Ovary (tissue), 9 donors: ENCODE measurements around the gene MCU. TPM values are rescaled to one million over a fixed set of nuclear protein-coding genes. Genes with fewer than 3 reads are reported as not detected.
"Not testable (repeated sequence)": the region's sequence is repeated elsewhere in the genome, so short reads cannot be mapped to it uniquely, and the experiment has no call there.

Experiments
- DNase-seq, 5 donors: peaks; one replicate each; pipeline ENCODE4 v3.0.0-alpha.2; 2019 to 2020
- H3K27ac ChIP-seq, 2 donors: fragments of 200-600 bp; one replicate each; pipeline versions ENCODE4 v1.5.1 to v1.8.0; 2019 to 2022
- H3K27me3 ChIP-seq: fragments of 200-600 bp; one replicate; pipeline ENCODE4 v1.8.0; 2022
- H3K36me3 ChIP-seq: fragments of 200-600 bp; sonication (generic); one replicate; pipeline ENCODE4 v1.5.1; 2019
- H3K4me1 ChIP-seq: one replicate; pipeline ENCODE4 v1.8.1; 2013; ENCODE audit warnings: mild to moderate bottlenecking, moderate library complexity; ENCODE audit not compliant: insufficient read depth
- H3K4me3 ChIP-seq: fragments of 200-600 bp; sonication (generic); one replicate; pipeline ENCODE4 v1.5.1; 2017
- H3K9me3 ChIP-seq, 2 donors: fragments of 200-600 bp in 1 of 2; sonication (generic) in 1 of 2; one replicate each; pipeline versions ENCODE4 v1.5.1 to v1.8.1; 2013 to 2019; ENCODE audit warnings: mild to moderate bottlenecking in 1 of 2, moderate library complexity in 1 of 2
- EP300 ChIP-seq: sonication (generic); formaldehyde crosslinking; IDR thresholded peaks from one replicate; pipeline ENCODE4 v1.6.1; 2017; ENCODE audit warnings: antibody characterized with exemption
- POLR2A ChIP-seq: fragments of 450-650 bp; IDR thresholded peaks from one replicate; pipeline ENCODE4 v1.6.1; 2017; ENCODE audit warnings: antibody characterized with exemption, mild to moderate bottlenecking, moderate library complexity
- WGBS, 3 donors: extraction: QIAGEN DNeasy Blood & Tissue Kit in 1 of 3; methylation state at CpG; one replicate each; pipeline versions ENCODE4 v1.1.5 to v1.1.7; 2013 to 2017; 5-methylcytosine and 5-hydroxymethylcytosine counted together
- intact Hi-C, 4 donors: fragments of 100-400 bp; cut with DNase I; formaldehyde crosslinking; loops; one replicate each; pipeline versions ENCODE4 v1.11.0 to v1.15.1; 2022 to 2023
- polyA plus RNA-seq, 2 donors: library from polyadenylated mRNA; stranded (reverse); fragments of 200-250 nt in 1 of 2; fragments of 350-450 nt in 1 of 2; fragmentation: Illumina TruSeq in 1 of 2; extraction: RNeasy Lipid Tissue Mini Kit (QIAGEN cat#74804) in 1 of 2; gene quantifications; one replicate each; pipeline ENCODE4 v1.2.3, GENCODE V29; 2013 to 2014
- total RNA-seq, 7 donors: library from RNA; depleted of rRNA in 2 of 7; stranded (reverse); fragments of >200 nt in 2 of 7; fragmentation: NEBNext Ultra II Directional in 3 of 7; extraction: Animal tissue kit (Norgen Biotek cat#: 25700) in 3 of 7; gene quantifications; one replicate each; pipeline versions ENCODE4 v1.1.0 to v1.2.4, GENCODE V29; 2016 to 2023
- TF ChIP-seq, protein P1 (sequence below), 3 donors: fragments of 450-650 bp in 2 of 3; fragments of 200-600 bp in 1 of 3; IDR thresholded peaks; one replicate each; pipeline versions ENCODE4 v1.5.1 to v1.8.0; 2016 to 2022; ENCODE audit warnings: antibody characterized with exemption in 3 of 3, mild to moderate bottlenecking in 1 of 3
- donor health status: DM: no; HTN: no; CAD: no; lungs with moderate emphysema.
- donor health status: DM: no; HTN: no; CAD: no.
- donor health status: Bipolar disorder and iron deficiency.
- donor health status: DM: yes; HTN: yes; CAD: no.
- donor health status: DM: no; HTN: no; CAD: no.
- donor health status: DM: yes; HTN: yes; CAD: no.

The MCU gene
- total and polyA plus RNA-seq, 9 donors, result 10.3 to 27.1 (median 12.8) TPM

DNA sequence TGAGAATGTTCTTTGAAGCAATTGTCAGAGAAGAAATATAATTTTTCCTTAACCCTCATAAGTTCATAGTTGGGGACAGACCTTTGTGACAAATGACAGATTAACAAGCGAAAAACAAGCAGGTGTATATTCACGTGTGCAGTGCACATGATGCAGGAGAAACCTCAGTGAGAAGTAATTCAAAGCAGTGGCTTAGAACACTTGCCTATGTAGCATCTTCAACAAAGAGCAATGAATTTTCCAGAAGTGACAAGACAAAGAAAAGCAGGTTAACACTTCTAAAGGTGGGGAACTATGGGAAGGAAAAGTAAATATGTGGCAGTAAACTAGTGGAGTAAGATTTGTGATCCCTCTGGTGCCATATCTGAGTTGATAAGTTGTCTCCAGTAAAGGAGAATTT lies 65.8 kb downstream of the MCU start:
- H3K27me3 ChIP-seq, result no peaks in the 10 kb centered on the region
- TF ChIP-seq, protein P1, sequence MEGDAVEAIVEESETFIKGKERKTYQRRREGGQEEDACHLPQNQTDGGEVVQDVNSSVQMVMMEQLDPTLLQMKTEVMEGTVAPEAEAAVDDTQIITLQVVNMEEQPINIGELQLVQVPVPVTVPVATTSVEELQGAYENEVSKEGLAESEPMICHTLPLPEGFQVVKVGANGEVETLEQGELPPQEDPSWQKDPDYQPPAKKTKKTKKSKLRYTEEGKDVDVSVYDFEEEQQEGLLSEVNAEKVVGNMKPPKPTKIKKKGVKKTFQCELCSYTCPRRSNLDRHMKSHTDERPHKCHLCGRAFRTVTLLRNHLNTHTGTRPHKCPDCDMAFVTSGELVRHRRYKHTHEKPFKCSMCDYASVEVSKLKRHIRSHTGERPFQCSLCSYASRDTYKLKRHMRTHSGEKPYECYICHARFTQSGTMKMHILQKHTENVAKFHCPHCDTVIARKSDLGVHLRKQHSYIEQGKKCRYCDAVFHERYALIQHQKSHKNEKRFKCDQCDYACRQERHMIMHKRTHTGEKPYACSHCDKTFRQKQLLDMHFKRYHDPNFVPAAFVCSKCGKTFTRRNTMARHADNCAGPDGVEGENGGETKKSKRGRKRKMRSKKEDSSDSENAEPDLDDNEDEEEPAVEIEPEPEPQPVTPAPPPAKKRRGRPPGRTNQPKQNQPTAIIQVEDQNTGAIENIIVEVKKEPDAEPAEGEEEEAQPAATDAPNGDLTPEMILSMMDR (IDR thresholded peaks at IDR 0.05), result no peak
- no peak for TF ChIP-seq EP300
- no peak for TF ChIP-seq POLR2A
- H3K9me3 ChIP-seq, result no peaks in the 10 kb centered on the region
- intact Hi-C loops, result no loop called here
- H3K4me1 ChIP-seq, result peaks cover 5% of the 10 kb centered on the region
- 90 to 99% (median 95%) methylated on average over 2 of the region's 2 CpGs for WGBS, 3 donors
- H3K4me3 ChIP-seq, result no peak overlapping the region
- no peaks in the 10 kb centered on the region for H3K36me3 ChIP-seq
- no peak for DNase-seq
- H3K27ac ChIP-seq, result no peak overlapping the region

DNA sequence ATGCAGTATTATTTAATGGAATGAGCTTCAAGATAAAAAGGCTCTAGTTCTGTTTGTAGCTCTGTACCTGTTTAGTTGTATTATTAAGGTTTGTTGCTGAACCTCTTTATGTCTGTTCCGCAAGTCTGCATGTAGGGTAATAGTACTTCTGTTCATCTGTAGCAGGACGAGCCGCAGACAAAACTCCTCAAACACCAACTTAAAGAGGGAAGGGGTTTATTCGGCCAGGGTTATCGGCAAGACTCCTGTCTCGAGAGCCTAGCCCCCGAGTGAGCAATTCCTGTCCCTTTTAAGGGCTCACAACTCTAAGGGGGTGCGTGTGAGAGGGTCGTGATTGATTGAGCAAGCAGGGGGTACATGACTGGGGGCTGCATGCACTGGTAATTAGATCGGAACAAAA lies 67.0 kb downstream of the MCU start:
- intact Hi-C loops, H3K27ac ChIP-seq, DNase-seq, H3K4me3 ChIP-seq, H3K27me3 ChIP-seq, H3K36me3 ChIP-seq, H3K4me1 ChIP-seq, H3K9me3 ChIP-seq: not testable (repeated sequence)
- WGBS, 3 donors, result 93 to 97% (median 96%) methylated on average over 10 of the region's 10 CpGs

DNA sequence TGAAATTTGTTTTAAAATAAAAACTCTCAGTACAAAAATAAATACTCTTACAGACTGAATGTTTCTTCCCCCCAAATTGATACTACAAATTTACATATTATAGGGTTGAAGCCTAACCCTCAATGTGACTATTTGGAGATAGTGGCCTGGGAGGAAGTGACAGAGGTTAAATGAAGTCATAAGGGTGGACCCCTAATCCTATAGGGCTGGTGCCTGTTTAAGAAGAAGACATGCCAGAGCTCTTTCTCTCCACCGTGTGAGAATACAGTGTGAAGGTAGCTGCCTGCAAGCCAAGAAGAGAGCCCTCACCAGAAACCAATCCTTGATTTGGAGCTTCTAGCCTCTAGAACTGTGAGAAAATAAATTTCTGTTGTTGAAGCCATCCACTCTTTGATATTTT lies 67.6 kb downstream of the MCU start:
- Histone ChIP-seq H3K4me3 (no peak overlapping the region), H3K9me3 (no peaks in the 10 kb centered on the region), H3K27me3 (no peaks in the 10 kb centered on the region), H3K36me3 (no peaks in the 10 kb centered on the region), H3K4me1 (peaks cover 5% of the 10 kb centered on the region), H3K27ac (no peak overlapping the region)
- TF ChIP-seq, protein P1 (IDR thresholded peaks at IDR 0.05), result no peak
- TF ChIP-seq EP300 (no peak), POLR2A (no peak)
- intact Hi-C loops, result no loop called here
- 52 to 59% (median 57%) methylated on average over 1 of the region's 1 CpG for WGBS, 3 donors
- DNase-seq, result no peak

DNA sequence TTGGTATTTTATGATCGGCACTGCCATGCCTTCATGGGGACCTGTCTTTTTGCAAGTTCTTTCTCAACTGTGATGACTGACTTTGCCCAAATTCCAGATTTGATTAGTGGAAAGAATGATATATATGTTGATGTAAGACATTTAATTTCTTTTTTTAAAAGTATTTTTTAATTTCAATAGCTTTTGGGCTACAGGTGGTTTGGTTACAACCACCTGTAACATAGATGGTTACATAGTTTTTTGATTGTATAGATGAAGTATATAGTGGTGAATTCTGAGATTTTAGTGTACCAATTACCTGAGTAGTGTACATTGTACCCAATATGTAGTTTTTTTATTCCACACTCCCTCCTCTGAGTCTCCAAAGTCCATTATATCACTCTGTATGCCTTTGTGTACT lies 69.6 kb downstream of the MCU start:
- WGBS, 3 donors, result 93 to 100% (median 97%) methylated on average over 1 of the region's 1 CpG
- Histone ChIP-seq H3K27ac (no peak overlapping the region), H3K4me1 (peaks cover 2% of the 10 kb centered on the region), H3K9me3 (no peaks in the 10 kb centered on the region), H3K27me3 (no peaks in the 10 kb centered on the region), H3K36me3 (no peaks in the 10 kb centered on the region), H3K4me3 (no peak overlapping the region)
- no peak for TF ChIP-seq EP300
- TF ChIP-seq POLR2A, result no peak
- intact Hi-C loops, result no loop called here
- no peak for DNase-seq

DNA sequence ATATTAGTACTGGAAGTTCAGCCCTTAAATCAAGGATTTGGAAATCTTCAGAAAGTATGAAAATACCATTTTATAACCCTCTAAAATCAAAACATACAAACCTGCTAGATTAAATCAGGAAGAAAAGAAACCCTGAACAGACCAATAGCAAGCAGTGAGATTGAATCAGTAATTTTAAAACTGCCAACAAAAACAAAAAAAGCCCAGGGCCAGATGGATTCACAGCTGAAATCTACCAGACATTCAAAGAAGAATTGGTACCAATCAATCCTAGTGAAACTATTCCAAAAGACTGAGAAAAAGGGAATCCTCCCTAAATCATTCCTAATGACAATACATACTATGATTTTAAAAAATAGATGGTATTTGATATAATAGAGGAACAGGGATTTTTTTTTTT lies 70.1 kb downstream of the MCU start:
- no peak for DNase-seq
- no peaks in the 10 kb centered on the region for H3K27me3 ChIP-seq
- no peak overlapping the region for H3K4me3 ChIP-seq
- H3K36me3 ChIP-seq, result no peaks in the 10 kb centered on the region
- no peak for TF ChIP-seq EP300
- TF ChIP-seq, protein P1 (IDR thresholded peaks at IDR 0.05), result no peak
- TF ChIP-seq POLR2A, result no peak
- no peak overlapping the region for H3K27ac ChIP-seq
- intact Hi-C loops, result no loop called here
- H3K4me1 ChIP-seq, result no peaks in the 10 kb centered on the region
- no peaks in the 10 kb centered on the region for H3K9me3 ChIP-seq

DNA sequence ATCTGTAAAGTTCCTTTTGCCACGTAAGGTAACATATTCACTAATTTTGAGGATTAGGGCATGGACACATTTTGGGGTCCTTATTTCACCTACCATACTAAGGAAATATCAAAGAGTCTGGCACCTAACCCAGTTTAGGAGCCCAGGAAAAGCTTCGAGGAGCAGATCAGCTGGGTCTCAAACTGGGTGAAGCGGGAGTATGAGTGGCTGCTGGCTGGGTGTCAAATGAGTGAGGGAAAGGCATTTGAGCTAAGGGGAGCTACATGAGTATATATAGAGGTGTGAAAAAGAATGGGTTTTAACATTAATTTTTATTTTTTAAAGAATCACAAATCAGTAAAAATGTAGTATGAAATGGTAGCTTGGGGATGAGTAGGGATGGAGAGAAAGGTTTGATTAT lies 71.3 kb downstream of the MCU start:
- Histone ChIP-seq H3K36me3 (no peaks in the 10 kb centered on the region), H3K9me3 (no peaks in the 10 kb centered on the region), H3K27ac (no peak overlapping the region), H3K4me1 (no peaks in the 10 kb centered on the region), H3K4me3 (no peak overlapping the region), H3K27me3 (no peaks in the 10 kb centered on the region)
- WGBS, 3 donors, result 85 to 88% (median 88%) methylated on average over 3 of the region's 3 CpGs
- no peak for DNase-seq
- TF ChIP-seq EP300, result no peak
- TF ChIP-seq, protein P1 (IDR thresholded peaks at IDR 0.05), result no peak
- intact Hi-C loops, result no loop called here
